Amygdala (tissue), 56 donors: ENCODE measurements around the gene GAD1.

Source experiments
- DNase-seq, 56 donors: peaks; one replicate each; lab custom pipeline; 2025; lab: John Stamatoyannopoulos, UW

GAD1 gene

GRCh38 chr2:170887496-170887895, 70.8 kb downstream of the GAD1 start:
- DNase-seq, result no peak

GRCh38 chr2:170887896-170888295, 71.2 kb downstream of the GAD1 start:
- DNase-seq, result no peak

GRCh38 chr2:170891893-170892292, 75.2 kb downstream of the GAD1 start:
- DNase-seq, result no peak

- DNase-seq, result no peak
Observed at GRCh38 chr2:170892391-170892951, 75.8 kb downstream of the GAD1 start.

GRCh38 chr2:170895023-170895757, 78.5 kb downstream of the GAD1 start:
- no peak for DNase-seq

- DNase-seq, result no peak
Observed at GRCh38 chr2:170896622-170897021, 79.9 kb downstream of the GAD1 start.

- no peak for DNase-seq
Observed at GRCh38 chr2:170897108-170897507, 80.4 kb downstream of the GAD1 start.

- DNase-seq, result no peak
Observed at GRCh38 chr2:170905864-170906263, 89.2 kb downstream of the GAD1 start.
